ENCODE results near the gene NDUFV3.
"Not testable (repeated sequence)": the region's sequence is repeated elsewhere in the genome, so short reads cannot be mapped to it uniquely, and the experiment has no call there.

NDUFV3 gene

GRCh38 chr21:42892931-42893755 is at the start of gene NDUFV3:
Gene NDUFV3, plus strand, starts transcription at chr21:42893309. Its CDS starts 25 bp downstream, at chr21:42893334.
- peak; percentile 100 for DNase-seq (ENCODE audit: low read depth in 2 of 2)

GRCh38 chr21:42844411-42845113 is 48.5 kb upstream of the NDUFV3 start:
- DNase-seq (ENCODE audit: low read depth in 2 of 2), result no peak

- no peak for DNase-seq (ENCODE audit: low read depth in 2 of 2)
These were observed 47.7 kb upstream of the NDUFV3 start for GRCh38 chr21:42845296-42845965.

GRCh38 chr21:42846221-42846620 is 46.9 kb upstream of the NDUFV3 start:
- DNase-seq (ENCODE audit: low read depth in 2 of 2), result no peak

GRCh38 chr21:42847051-42847707 is 45.9 kb upstream of the NDUFV3 start:
- DNase-seq (ENCODE audit: low read depth in 2 of 2), result no peak

- DNase-seq (ENCODE audit: low read depth in 2 of 2), result no peak
These were observed 45.4 kb upstream of the NDUFV3 start for GRCh38 chr21:42847726-42848125.

GRCh38 chr21:42848144-42848931 is 44.8 kb upstream of the NDUFV3 start:
- DNase-seq (ENCODE audit: low read depth in 2 of 2), result not testable (repeated sequence)

GRCh38 chr21:42848932-42849758 is 44.0 kb upstream of the NDUFV3 start:
- DNase-seq (ENCODE audit: low read depth in 2 of 2), result no peak

- DNase-seq (ENCODE audit: low read depth in 2 of 2), result no peak
These were observed 43.2 kb upstream of the NDUFV3 start for GRCh38 chr21:42849759-42850412.

- DNase-seq (ENCODE audit: low read depth in 2 of 2), result no peak
These were observed 42.6 kb upstream of the NDUFV3 start for GRCh38 chr21:42850463-42850862.

GRCh38 chr21:42850866-42851391 is 42.2 kb upstream of the NDUFV3 start:
- DNase-seq (ENCODE audit: low read depth in 2 of 2), result peak in 1 of 2 donors; percentile 28

- no peak for DNase-seq (ENCODE audit: low read depth in 2 of 2)
These were observed 41.1 kb upstream of the NDUFV3 start for GRCh38 chr21:42851812-42852665.

- no peak for DNase-seq (ENCODE audit: low read depth in 2 of 2)
These were observed 40.1 kb upstream of the NDUFV3 start for GRCh38 chr21:42852925-42853570.

GRCh38 chr21:42853621-42854020 is 39.5 kb upstream of the NDUFV3 start:
- no peak for DNase-seq (ENCODE audit: low read depth in 2 of 2)

- no peak for DNase-seq (ENCODE audit: low read depth in 2 of 2)
These were observed 38.7 kb upstream of the NDUFV3 start for GRCh38 chr21:42854246-42855010.

GRCh38 chr21:42855171-42855936 is 37.8 kb upstream of the NDUFV3 start:
- DNase-seq (ENCODE audit: low read depth in 2 of 2), result no peak
